ENCODE measurements around the gene PYGO1.
A peak's percentile ranks its signal among the peaks of the same experiment; 100 is the strongest.
"Not testable (repeated sequence)": the region's sequence is repeated elsewhere in the genome, so short reads cannot be mapped to it uniquely, and the experiment has no call there.

PYGO1 gene

GRCh38 chr15:55588070-55588814 lies at the start of gene PYGO1:
PYGO1 (minus strand) TSS chr15:55588345; CDS start chr15:55587883, 462 bp downstream.
- peak; percentile 88 for DNase-seq (ENCODE audit: low spot score)

GRCh38 chr15:55637086-55637485 lies 48.9 kb upstream of the PYGO1 start:
- no peak for DNase-seq (ENCODE audit: low spot score)

GRCh38 chr15:55633731-55634130 lies 45.6 kb upstream of the PYGO1 start:
- no peak for DNase-seq (ENCODE audit: low spot score)

- DNase-seq (ENCODE audit: low spot score): no peak
Observed at GRCh38 chr15:55632434-55632833, 44.3 kb upstream of the PYGO1 start.

- no peak for DNase-seq (ENCODE audit: low spot score)
Observed at GRCh38 chr15:55630858-55631257, 42.7 kb upstream of the PYGO1 start.

GRCh38 chr15:55628369-55628730 lies 40.2 kb upstream of the PYGO1 start:
- peak; percentile 9 for DNase-seq (ENCODE audit: low spot score)

GRCh38 chr15:55627730-55628368 lies 39.7 kb upstream of the PYGO1 start:
- peak; percentile 74 for DNase-seq (ENCODE audit: low spot score)

GRCh38 chr15:55619783-55620182 lies 31.6 kb upstream of the PYGO1 start:
- DNase-seq (ENCODE audit: low spot score): no peak

- DNase-seq (ENCODE audit: low spot score): no peak
Observed at GRCh38 chr15:55618387-55618786, 30.2 kb upstream of the PYGO1 start.

GRCh38 chr15:55615445-55615844 lies 27.3 kb upstream of the PYGO1 start:
- DNase-seq (ENCODE audit: low spot score): no peak

- no peak for DNase-seq (ENCODE audit: low spot score)
Observed at GRCh38 chr15:55613727-55614126, 25.6 kb upstream of the PYGO1 start.

- no peak for DNase-seq (ENCODE audit: low spot score)
Observed at GRCh38 chr15:55606214-55606613, 18.1 kb upstream of the PYGO1 start.

GRCh38 chr15:55601374-55601773 lies 13.2 kb upstream of the PYGO1 start:
- no peak for DNase-seq (ENCODE audit: low spot score)

- no peak for DNase-seq (ENCODE audit: low spot score)
Observed at GRCh38 chr15:55599439-55599838, 11.3 kb upstream of the PYGO1 start.

- not testable (repeated sequence) for DNase-seq (ENCODE audit: low spot score)
Observed at GRCh38 chr15:55593019-55593418, 4.9 kb upstream of the PYGO1 start.

- no peak for DNase-seq (ENCODE audit: low spot score)
Observed at GRCh38 chr15:55590788-55591187, 2.6 kb upstream of the PYGO1 start.

GRCh38 chr15:55589287-55589686 lies 1.1 kb upstream of the PYGO1 start:
- DNase-seq (ENCODE audit: low spot score): no peak

- DNase-seq (ENCODE audit: low spot score): no peak
Observed at GRCh38 chr15:55588815-55589115, 620 bp upstream of the PYGO1 start.

- DNase-seq (ENCODE audit: low spot score): peak; percentile 84
Observed at GRCh38 chr15:55587321-55588069, 650 bp downstream of the PYGO1 start.

GRCh38 chr15:55586808-55587207 lies 1.3 kb downstream of the PYGO1 start:
- no peak for DNase-seq (ENCODE audit: low spot score)

GRCh38 chr15:55576943-55577342 lies 11.2 kb downstream of the PYGO1 start:
- no peak for DNase-seq (ENCODE audit: low spot score)

- DNase-seq (ENCODE audit: low spot score): no peak
Observed at GRCh38 chr15:55574096-55574495, 14.0 kb downstream of the PYGO1 start.

- DNase-seq (ENCODE audit: low spot score): no peak
Observed at GRCh38 chr15:55573224-55573623, 14.9 kb downstream of the PYGO1 start.

Measured in GM03348 (cell line).